AG04450 (cell line): ENCODE measurements around the gene ZBTB7C. TPM values are rescaled to one million over a fixed set of nuclear protein-coding genes. Genes with fewer than 3 reads are reported as not detected.

Experiments
- CTCF ChIA-PET: fragments of 300-600, 350-600 bp; formaldehyde crosslinking; extraction: SDS; loops from one replicate; lab custom pipeline; 2022; ENCODE audit warnings: antibody characterized with exemption, inconsistent platforms; lab: Charles Lee
- POLR2A ChIA-PET: fragments of 350-600 bp; formaldehyde crosslinking; extraction: SDS; loops from one replicate; lab custom pipeline; 2021; ENCODE audit warnings: antibody characterized with exemption, inconsistent platforms; lab: Yijun Ruan, JAX
- DNase-seq: peaks from one replicate; pipeline ENCODE4 v3.0.0-alpha.2; 2011; ENCODE audit warnings: low read depth, low spot score
- H3K27ac ChIP-seq: one replicate; pipeline ENCODE4 v1.5.1; 2012; ENCODE audit warnings: low read depth, low read length, control low read depth
- H3K27me3 ChIP-seq: one replicate; pipeline ENCODE4 v1.6.0; 2012; ENCODE audit warnings: low read length; ENCODE audit not compliant: control insufficient read depth, insufficient read depth
- H3K4me3 ChIP-seq: 2 replicates; pipeline ENCODE4 v1.5.1; 2011; ENCODE audit warnings: mild to moderate bottlenecking, low read depth, low read length, control low read depth
- H3K9me3 ChIP-seq: 2 replicates; pipeline ENCODE4 v1.5.1; 2012; ENCODE audit warnings: low read length; ENCODE audit not compliant: control insufficient read depth, insufficient read depth
- CTCF ChIP-seq: IDR thresholded peaks from 2 replicates; pipeline ENCODE4 v1.5.1; 2011; ENCODE audit warnings: low read depth, low read length, control low read depth, inconsistent platforms
- polyA plus RNA-seq: library from polyadenylated mRNA; depleted of rRNA; stranded (reverse); fragments of >200 nt; gene quantifications from 2 replicates; pipeline ENCODE4 v1.2.3, GENCODE V29; 2011

The ZBTB7C gene
- polyA plus RNA-seq, 1 experiment, result not detected

DNA sequence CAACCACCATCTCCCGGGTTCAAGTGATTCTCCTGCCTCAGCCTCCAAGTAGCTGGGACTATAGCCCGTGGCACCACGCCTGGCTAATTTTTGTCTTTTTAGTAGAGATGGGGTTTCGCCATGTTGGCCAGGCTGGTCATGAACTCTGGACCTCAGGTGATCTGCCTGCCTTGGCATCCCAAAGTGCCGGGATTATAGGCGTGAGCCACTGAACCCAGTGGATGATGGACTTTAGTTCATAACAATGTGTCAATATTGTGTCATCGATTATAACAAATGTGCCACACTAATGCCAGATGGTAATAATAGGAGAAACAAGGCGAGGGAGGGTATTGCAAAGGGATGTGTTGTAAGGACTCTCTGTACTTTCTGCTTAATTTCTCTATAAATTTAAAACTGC is 216.6 kb downstream of the ZBTB7C start:
- Histone ChIP-seq H3K27me3 (peaks cover 2% of the 10 kb centered on the region), H3K9me3 (no peaks in the 10 kb centered on the region), H3K4me3 (no peak overlapping the region), H3K27ac (no peak overlapping the region)
- no peak for DNase-seq
- POLR2A ChIA-PET, result no interaction called here
- CTCF ChIA-PET, result no interaction called here
- no peak for TF ChIP-seq CTCF

- no peak for DNase-seq
- Histone ChIP-seq H3K27ac (no peak overlapping the region), H3K4me3 (no peak overlapping the region), H3K27me3 (peaks cover 8% of the 10 kb centered on the region), H3K9me3 (no peaks in the 10 kb centered on the region)
- TF ChIP-seq CTCF, result no peak
- ChIA-PET CTCF (no interaction called here), POLR2A (no interaction called here)
Measured at GRCh38 chr18:48191494-48191893, 217.7 kb downstream of the ZBTB7C start.

- no peak overlapping the region for H3K27ac ChIP-seq
- TF ChIP-seq CTCF, result no peak
Measured at GRCh38 chr18:48190994-48191393, 218.2 kb downstream of the ZBTB7C start.

DNA sequence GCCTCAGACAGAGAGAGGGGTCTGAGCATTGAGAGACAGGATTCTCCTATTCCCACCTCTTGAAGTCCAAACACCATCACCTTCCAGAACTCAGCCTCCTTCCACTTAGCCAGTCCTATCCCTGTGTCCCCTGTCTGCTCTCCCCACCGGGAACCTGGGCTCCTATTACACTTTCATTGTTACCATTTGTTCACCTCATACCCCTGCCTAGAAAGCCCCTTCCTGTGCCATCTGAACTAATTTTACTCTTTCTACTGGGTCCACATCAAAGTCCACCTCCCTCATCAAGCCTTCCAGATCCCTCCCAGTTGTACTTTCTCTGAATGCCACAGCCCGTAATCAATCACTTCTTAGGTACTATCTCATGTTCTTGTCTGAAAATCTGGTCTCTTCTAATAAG is 220.6 kb downstream of the ZBTB7C start:
- Histone ChIP-seq H3K27me3 (peaks cover 15% of the 10 kb centered on the region), H3K27ac (no peak overlapping the region), H3K4me3 (no peak overlapping the region), H3K9me3 (no peaks in the 10 kb centered on the region)
- no peak for DNase-seq
- ChIA-PET POLR2A (no interaction called here), CTCF (no interaction called here)
- TF ChIP-seq CTCF, result no peak

More at GRCh38 chr18:48190994-48191393, 218.2 kb downstream of the ZBTB7C start:
- POLR2A ChIA-PET, result no interaction called here
- H3K9me3 ChIP-seq, result no peaks in the 10 kb centered on the region
- H3K4me3 ChIP-seq, result no peak overlapping the region
- CTCF ChIA-PET, result no interaction called here
- peaks cover 10% of the 10 kb centered on the region for H3K27me3 ChIP-seq
- no peak for DNase-seq

DNA sequence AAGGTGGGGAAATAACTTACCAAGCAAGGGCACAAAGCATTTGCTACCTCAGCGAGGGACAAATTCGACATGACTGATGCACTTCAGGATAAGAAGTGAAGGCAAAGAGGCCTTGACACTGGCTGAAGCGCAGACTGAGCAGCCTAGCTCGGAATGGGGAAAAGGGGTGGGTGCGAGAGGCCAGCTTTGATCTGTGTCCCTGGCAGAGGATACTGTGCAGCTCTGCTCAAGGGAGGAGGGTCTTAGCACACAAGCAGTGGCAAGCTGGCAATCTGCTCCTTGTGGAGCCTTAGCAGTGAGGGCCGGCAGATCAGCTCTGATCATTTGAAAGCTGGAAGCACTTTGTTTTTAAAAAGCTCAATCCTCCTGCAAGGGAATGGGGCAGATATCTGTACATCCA is 222.3 kb downstream of the ZBTB7C start:
- ChIA-PET POLR2A (no interaction called here), CTCF (no interaction called here)
- Histone ChIP-seq H3K27me3 (peaks cover 16% of the 10 kb centered on the region), H3K4me3 (no peak overlapping the region), H3K9me3 (no peaks in the 10 kb centered on the region), H3K27ac (no peak overlapping the region)
- TF ChIP-seq CTCF, result no peak
- no peak for DNase-seq
